Measurements from ENCODE around the gene GLB1L.
A peak's percentile ranks its signal among the peaks of the same experiment; 100 is the strongest.

Gene GLB1L

GRCh38 chr2:219245148-219245898 lies at the start of gene GLB1L, which contains the start of gene STK16:
Gene GLB1L, minus strand, starts transcription at chr2:219245444. Its CDS starts 1,871 bp downstream, at chr2:219243573.
Gene STK16, plus strand, starts transcription at chr2:219245479. Its CDS starts 521 bp downstream, at chr2:219246000.
- peak; percentile 94 for DNase-seq (ENCODE audit: low read depth, low spot score)
- no peak for TF ChIP-seq CTCF (IDR thresholded peaks at IDR 0.05; ENCODE audit: low read depth, low read length)
- in situ Hi-C loops (cut with HindIII; ENCODE audit: low sequenced_read_pairs): no loop called here
- peak within 1 kb of the TSS; percentile 95 for H3K4me3 ChIP-seq (ENCODE audit: low read depth, low read length)

DNA sequence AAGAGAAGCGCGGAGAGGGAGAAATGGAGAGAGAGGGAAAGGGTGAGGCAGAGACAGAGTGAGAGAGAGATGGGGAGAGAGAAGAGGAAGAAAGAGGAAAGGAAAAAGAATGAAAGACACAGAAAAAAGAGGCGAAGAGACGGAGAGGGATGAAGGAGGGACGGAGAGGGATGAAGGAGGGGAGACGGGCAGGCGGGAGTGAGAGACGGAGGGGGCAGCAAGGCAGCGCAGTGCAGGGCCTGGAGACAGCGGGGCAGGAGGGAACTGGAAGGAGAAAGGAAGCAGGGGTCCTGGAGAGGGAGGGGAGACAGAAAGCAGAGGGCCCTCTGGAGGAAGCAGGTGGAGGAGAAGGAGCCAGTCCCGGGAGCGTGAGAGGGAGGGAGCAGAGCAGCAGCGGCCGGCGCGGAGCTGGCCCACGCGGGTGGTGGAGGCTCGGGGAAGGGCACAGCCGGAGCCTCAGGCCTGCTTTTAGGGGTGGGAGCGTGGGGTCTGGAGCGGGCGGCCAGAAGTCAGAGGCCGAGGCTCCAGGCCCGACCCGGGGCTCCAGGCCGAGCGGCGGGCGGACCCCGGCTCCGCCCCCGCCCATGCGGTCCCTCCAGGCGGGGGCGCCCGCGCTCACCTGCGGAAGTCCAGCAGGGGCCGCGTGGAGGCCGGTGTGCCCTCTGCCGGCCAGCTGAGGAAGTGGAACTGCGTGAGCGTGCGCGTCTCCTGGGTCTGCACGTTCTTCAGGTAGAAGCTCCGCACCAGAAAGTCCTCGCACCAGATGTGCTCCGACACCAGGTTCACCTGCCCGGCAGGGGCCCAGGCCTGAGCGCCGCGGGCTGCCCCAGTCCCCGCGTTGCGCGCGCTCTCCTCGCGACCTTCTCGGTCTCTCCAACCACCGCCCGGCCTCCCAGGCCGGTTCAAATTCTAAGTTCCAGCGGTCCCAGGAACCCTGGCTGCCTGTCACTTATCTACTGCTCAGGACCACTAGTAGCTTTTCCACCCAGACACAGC lies 49.4 kb upstream of the GLB1L start:
- DNase-seq (ENCODE audit: low read depth, low spot score): peak; percentile 77
- in situ Hi-C loops (cut with HindIII; ENCODE audit: low sequenced_read_pairs): no loop called here
- H3K4me3 ChIP-seq (ENCODE audit: low read depth, low read length): peak overlapping the region; percentile 47

DNA sequence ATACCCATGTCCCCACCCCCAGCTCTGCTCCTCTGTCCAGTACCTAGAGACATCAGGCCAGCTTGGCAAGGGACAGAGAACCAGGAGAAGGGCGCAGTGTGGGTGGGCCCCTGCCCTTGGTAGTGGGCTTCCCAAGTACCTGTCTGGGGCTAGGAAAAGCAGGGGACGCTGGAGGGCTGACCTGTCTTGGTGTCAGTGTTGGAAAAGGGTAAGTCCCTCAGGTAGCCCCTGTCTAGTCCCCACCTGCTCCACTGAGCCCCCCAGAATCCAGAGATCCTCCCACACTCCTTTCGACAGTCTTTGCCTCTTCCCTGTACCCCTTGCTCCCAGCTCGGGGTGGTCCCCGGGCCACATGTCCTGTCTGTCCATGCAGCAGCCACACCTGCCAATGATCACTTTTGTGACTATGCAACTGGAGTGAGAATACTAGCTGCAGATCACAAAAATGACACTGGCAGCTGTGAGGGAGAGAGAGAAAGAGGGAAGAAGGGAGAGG lies 48.5 kb upstream of the GLB1L start:
- no peak for DNase-seq (ENCODE audit: low read depth, low spot score)
- H3K4me3 ChIP-seq (ENCODE audit: low read depth, low read length): no peak overlapping the region
- TF ChIP-seq CTCF (IDR thresholded peaks at IDR 0.05; ENCODE audit: low read depth, low read length): no peak
- in situ Hi-C loops (cut with HindIII; ENCODE audit: low sequenced_read_pairs): no loop called here

More for the DNA sequence above, 49.4 kb upstream of the GLB1L start:
- peak; percentile 89 for TF ChIP-seq CTCF (IDR thresholded peaks at IDR 0.05; ENCODE audit: low read depth, low read length)

DNA sequence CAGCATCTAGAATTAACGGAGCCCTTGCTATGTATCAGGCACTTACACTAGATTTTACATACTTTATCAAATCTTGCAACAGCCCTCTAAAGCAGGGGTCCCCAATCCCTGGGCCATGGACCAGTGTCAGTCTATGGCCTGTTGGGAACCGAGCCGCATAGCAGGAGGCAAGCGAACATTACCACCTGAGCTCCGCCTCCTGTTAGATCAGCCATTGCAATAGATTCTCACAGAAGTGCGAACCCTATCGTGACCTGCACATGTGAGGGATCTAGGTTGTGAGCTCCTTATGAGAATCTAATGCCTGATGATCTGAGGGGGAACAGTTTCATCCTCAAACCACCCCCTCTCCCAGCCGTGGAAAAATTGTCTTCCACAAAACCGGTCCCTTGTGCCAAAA lies 47.4 kb upstream of the GLB1L start:
- TF ChIP-seq CTCF (IDR thresholded peaks at IDR 0.05; ENCODE audit: low read depth, low read length): no peak
- no peak for DNase-seq (ENCODE audit: low read depth, low spot score)
- H3K4me3 ChIP-seq (ENCODE audit: low read depth, low read length): no peak overlapping the region
- in situ Hi-C loops (cut with HindIII; ENCODE audit: low sequenced_read_pairs): no loop called here

GRCh38 chr2:219291910-219292490 lies 46.8 kb upstream of the GLB1L start:
- in situ Hi-C loops (cut with HindIII; ENCODE audit: low sequenced_read_pairs): no loop called here
- no peak overlapping the region for H3K4me3 ChIP-seq (ENCODE audit: low read depth, low read length)
- no peak for DNase-seq (ENCODE audit: low read depth, low spot score)
- no peak for TF ChIP-seq CTCF (IDR thresholded peaks at IDR 0.05; ENCODE audit: low read depth, low read length)

- DNase-seq (ENCODE audit: low read depth, low spot score): no peak
- TF ChIP-seq CTCF (IDR thresholded peaks at IDR 0.05; ENCODE audit: low read depth, low read length): no peak
- H3K4me3 ChIP-seq (ENCODE audit: low read depth, low read length): no peak overlapping the region
- in situ Hi-C loops (cut with HindIII; ENCODE audit: low sequenced_read_pairs): no loop called here
Observed at GRCh38 chr2:219291394-219291793, 46.1 kb upstream of the GLB1L start.
